CD14-positive monocyte (primary cell): ENCODE results near the gene FANCL. TPM values are rescaled to one million over a fixed set of nuclear protein-coding genes. Genes with fewer than 3 reads are reported as not detected.
"Not testable (repeated sequence)": the region's sequence is repeated elsewhere in the genome, so short reads cannot be mapped to it uniquely, and the experiment has no call there.

Experiments used
- DNase-seq, 3 donors: peaks; one replicate each; pipeline ENCODE4 v3.0.0-alpha.2; 2011 to 2022
- H2AFZ ChIP-seq: 2 replicates; pipeline ENCODE4 v1.6.0; 2012; ENCODE audit warnings: mild to moderate bottlenecking, low read depth, low read length, inconsistent platforms; ENCODE audit not compliant: insufficient read depth, poor library complexity, severe bottlenecking
- H3K27ac ChIP-seq, 2 donors: 1 replicate in 1 of 2; 2 replicates in 1 of 2; pipeline ENCODE4 v1.5.1; 2012 to 2013; ENCODE audit warnings: low read length in 2 of 2, control low read depth in 1 of 2, inconsistent platforms in 1 of 2, low read depth in 1 of 2, mild to moderate bottlenecking in 1 of 2
- H3K27me3 ChIP-seq, 2 donors: one replicate each; pipeline versions ENCODE4 v1.6.0 to v1.6.1; 2011 to 2013; ENCODE audit warnings: low read length in 2 of 2; ENCODE audit not compliant: control insufficient read depth in 2 of 2, insufficient read depth in 2 of 2
- H3K36me3 ChIP-seq, 2 donors: replicated peaks in 1 of 2; 1 replicate in 1 of 2; 2 replicates in 1 of 2; pipeline versions ENCODE4 v1.5.1 to v1.6.1; 2012 to 2013; ENCODE audit warnings: low read length in 2 of 2, control low read depth in 1 of 2, inconsistent platforms in 1 of 2, mild to moderate bottlenecking in 1 of 2; ENCODE audit not compliant: insufficient read depth in 2 of 2, control insufficient read depth in 1 of 2
- H3K4me1 ChIP-seq, 2 donors: 1 replicate in 1 of 2; 2 replicates in 1 of 2; pipeline versions ENCODE4 v1.5.1 to v1.6.1; 2012 to 2013; ENCODE audit warnings: low read length in 2 of 2, control low read depth in 1 of 2, inconsistent platforms in 1 of 2, mild to moderate bottlenecking in 1 of 2, moderate library complexity in 1 of 2; ENCODE audit not compliant: insufficient read depth in 2 of 2, control insufficient read depth in 1 of 2
- H3K4me2 ChIP-seq: replicated peaks from 2 replicates; pipeline ENCODE3; 2012; ENCODE audit warnings: low read length, moderate library complexity, mild to moderate bottlenecking; ENCODE audit not compliant: poor library complexity, severe bottlenecking; ENCODE audit errors: extremely low read depth
- H3K4me3 ChIP-seq, 3 experiments: fragments of 200-600 bp in 1 of 3; sonication (generic) in 1 of 3; replicated peaks in 1 of 3; 1 replicate in 2 of 3; 2 replicates in 1 of 3; pipeline ENCODE4 v1.5.1; 2011 to 2013; ENCODE audit warnings: low read length in 3 of 3, mild to moderate bottlenecking in 3 of 3, control low read depth in 2 of 3, low read depth in 2 of 3, inconsistent platforms in 1 of 3, moderate library complexity in 1 of 3
- H3K79me2 ChIP-seq: 2 replicates; pipeline ENCODE4 v1.6.0; 2012; ENCODE audit warnings: mild to moderate bottlenecking, control low read depth, inconsistent platforms, low read length, moderate library complexity; ENCODE audit not compliant: insufficient read depth
- H3K9ac ChIP-seq: 2 replicates; pipeline ENCODE4 v1.6.0; 2017; ENCODE audit warnings: low read length, mild to moderate bottlenecking; ENCODE audit not compliant: insufficient read depth, poor library complexity, severe bottlenecking
- H3K9me3 ChIP-seq, 2 donors: replicated peaks in 1 of 2; 1 replicate in 1 of 2; 2 replicates in 1 of 2; pipeline versions ENCODE4 v1.5.1 to v1.6.1; 2012 to 2013; ENCODE audit warnings: low read length in 2 of 2, control low read depth in 1 of 2; ENCODE audit not compliant: control insufficient read depth in 1 of 2, insufficient read depth in 1 of 2
- H4K20me1 ChIP-seq: 2 replicates; pipeline ENCODE4 v1.6.0; 2012; ENCODE audit warnings: mild to moderate bottlenecking, low read length, control low read depth, moderate library complexity; ENCODE audit not compliant: insufficient read depth
- H3K27ac Mint-ChIP-seq, 7 donors: one replicate each; pipeline ENCODE4 v1.8.0; 2020; ENCODE audit warnings: mild to moderate bottlenecking in 7 of 7, mixed read lengths in 7 of 7, moderate library complexity in 6 of 7, inconsistent platforms in 2 of 7
- H3K27me3 Mint-ChIP-seq, 3 donors: one replicate each; pipeline ENCODE4 v1.8.0; 2021 to 2022; ENCODE audit warnings: low read depth in 3 of 3, mild to moderate bottlenecking in 3 of 3, mixed read lengths in 3 of 3, moderate library complexity in 3 of 3, inconsistent platforms in 1 of 3
- H3K36me3 Mint-ChIP-seq, 2 donors: one replicate each; pipeline ENCODE4 v1.8.0; 2020; ENCODE audit warnings: mixed read lengths in 2 of 2, inconsistent platforms in 1 of 2, mild to moderate bottlenecking in 1 of 2
- H3K4me1 Mint-ChIP-seq: one replicate; pipeline ENCODE4 v1.8.0; 2020; ENCODE audit warnings: mild to moderate bottlenecking, mixed read lengths
- H3K4me3 Mint-ChIP-seq, 2 donors: one replicate each; pipeline ENCODE4 v1.8.0; 2020; ENCODE audit warnings: mild to moderate bottlenecking in 2 of 2, mixed read lengths in 2 of 2, moderate library complexity in 1 of 2
- H3K9me3 Mint-ChIP-seq, 7 donors: one replicate each; pipeline ENCODE4 v1.8.0; 2020 to 2022; ENCODE audit warnings: mixed read lengths in 7 of 7, mild to moderate bottlenecking in 6 of 7, moderate library complexity in 6 of 7, inconsistent platforms in 2 of 7
- WGBS: methylation state at CpG from one replicate; pipeline ENCODE4 v1.1.5; 2013; ENCODE audit warnings: missing lambda C conversion rate; ENCODE audit not compliant: insufficient coverage; 5-methylcytosine and 5-hydroxymethylcytosine counted together
- intact Hi-C, 2 donors: fragments of 100-400 bp; cut with micrococcal nuclease; formaldehyde crosslinking; loops; one replicate each; pipeline versions ENCODE4 v1.15.0 to v1.15.1; 2023
- polyA plus RNA-seq, 3 donors: library from polyadenylated mRNA; depleted of rRNA in 1 of 3; unstranded in 2 of 3; stranded (reverse) in 1 of 3; fragments of 300-500 nt in 2 of 3; fragments of >200 nt in 1 of 3; fragmentation: Illumina TruSeq in 2 of 3; gene quantifications; 1 replicate in 2 of 3; 2 replicates in 1 of 3; pipeline ENCODE4 v1.2.3, GENCODE V29; 2012 to 2021
- TF ChIP-seq, protein P1 (sequence below): fragments of 200-600 bp; IDR thresholded peaks from one replicate; pipeline ENCODE4 v1.8.0; 2022; ENCODE audit warnings: antibody characterized with exemption, mild to moderate bottlenecking

Gene FANCL
- polyA plus RNA-seq, 3 donors: 2.2 to 2.6 (median 2.5) TPM

DNA sequence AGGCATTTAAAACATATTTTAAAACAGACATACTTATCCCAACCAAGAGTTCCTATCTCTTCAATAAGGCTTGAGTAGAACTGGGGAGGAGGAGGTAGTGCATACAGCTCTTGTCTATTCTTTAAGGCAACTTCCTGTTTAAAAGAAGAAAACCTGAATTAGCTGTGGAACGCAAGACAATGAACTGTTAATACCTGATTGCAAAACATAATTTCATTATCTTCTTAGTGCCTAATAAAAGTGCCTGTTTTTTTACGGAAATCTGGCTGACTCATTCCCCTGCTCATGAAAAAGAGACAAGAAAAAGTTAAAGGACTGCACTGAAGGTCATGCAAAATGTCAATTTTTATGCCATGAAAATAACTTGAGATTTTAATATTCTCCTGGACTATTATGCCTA lies 19.2 kb downstream of the FANCL start:
- intact Hi-C loops: no loop called here
- no peak overlapping the region for H3K4me3 Mint-ChIP-seq
- no peak overlapping the region for H3K27ac Mint-ChIP-seq
- no peak for DNase-seq
- Histone ChIP-seq H3K4me2 (no peak overlapping the region), H3K79me2 (no peaks in the 10 kb centered on the region), H3K27me3 (no peaks in the 10 kb centered on the region), H2AFZ (no peak overlapping the region), H3K4me3 (no peak overlapping the region), H3K27ac (no peak overlapping the region), H3K4me1 (no peaks in the 10 kb centered on the region), H3K9ac (no peak overlapping the region), H3K9me3 (no peaks in the 10 kb centered on the region), H4K20me1 (no peaks in the 10 kb centered on the region), H3K36me3 (peaks cover 0 to 26% of the 10 kb centered on the region in 2 donors)
- no peaks in the 10 kb centered on the region for H3K27me3 Mint-ChIP-seq
- TF ChIP-seq, protein P1, sequence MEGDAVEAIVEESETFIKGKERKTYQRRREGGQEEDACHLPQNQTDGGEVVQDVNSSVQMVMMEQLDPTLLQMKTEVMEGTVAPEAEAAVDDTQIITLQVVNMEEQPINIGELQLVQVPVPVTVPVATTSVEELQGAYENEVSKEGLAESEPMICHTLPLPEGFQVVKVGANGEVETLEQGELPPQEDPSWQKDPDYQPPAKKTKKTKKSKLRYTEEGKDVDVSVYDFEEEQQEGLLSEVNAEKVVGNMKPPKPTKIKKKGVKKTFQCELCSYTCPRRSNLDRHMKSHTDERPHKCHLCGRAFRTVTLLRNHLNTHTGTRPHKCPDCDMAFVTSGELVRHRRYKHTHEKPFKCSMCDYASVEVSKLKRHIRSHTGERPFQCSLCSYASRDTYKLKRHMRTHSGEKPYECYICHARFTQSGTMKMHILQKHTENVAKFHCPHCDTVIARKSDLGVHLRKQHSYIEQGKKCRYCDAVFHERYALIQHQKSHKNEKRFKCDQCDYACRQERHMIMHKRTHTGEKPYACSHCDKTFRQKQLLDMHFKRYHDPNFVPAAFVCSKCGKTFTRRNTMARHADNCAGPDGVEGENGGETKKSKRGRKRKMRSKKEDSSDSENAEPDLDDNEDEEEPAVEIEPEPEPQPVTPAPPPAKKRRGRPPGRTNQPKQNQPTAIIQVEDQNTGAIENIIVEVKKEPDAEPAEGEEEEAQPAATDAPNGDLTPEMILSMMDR: no peak
- WGBS: 63% methylated on average over 1 of the region's 2 CpGs
- peaks cover 0 to 3% (median 0%) of the 10 kb centered on the region in 7 donors for H3K9me3 Mint-ChIP-seq
- peaks cover 19 to 31% of the 10 kb centered on the region in 2 donors for H3K36me3 Mint-ChIP-seq
- H3K4me1 Mint-ChIP-seq: peaks cover 2% of the 10 kb centered on the region

DNA sequence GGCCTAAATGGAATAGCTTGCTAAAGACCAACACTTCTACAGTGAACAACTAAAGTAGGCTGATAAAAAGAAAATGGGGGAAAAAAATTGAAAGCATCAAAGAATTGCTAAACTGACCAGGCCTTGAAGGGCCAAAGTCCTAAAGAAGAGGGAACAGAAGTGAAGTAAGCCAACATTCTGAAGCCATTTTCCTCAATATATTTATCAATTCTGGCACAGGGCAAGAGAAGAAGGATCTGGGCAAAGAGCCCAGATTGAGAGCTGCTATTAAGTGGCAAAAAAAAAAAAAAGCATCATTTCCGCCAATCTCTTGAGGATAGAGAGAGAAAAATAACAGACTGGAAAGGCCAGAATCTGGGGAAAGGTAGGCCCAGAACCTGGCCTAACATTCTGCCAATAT lies 25.7 kb downstream of the FANCL start:
- H3K9me3 Mint-ChIP-seq: peaks cover 16 to 32% (median 20%) of the 10 kb centered on the region in 7 donors
- Histone ChIP-seq H3K4me1 (no peaks in the 10 kb centered on the region), H3K4me3 (no peak overlapping the region), H3K4me2 (no peak overlapping the region), H3K79me2 (no peaks in the 10 kb centered on the region), H3K27me3 (no peaks in the 10 kb centered on the region), H3K36me3 (peaks cover 3 to 70% of the 10 kb centered on the region in 2 donors), H3K9me3 (peaks cover 16 to 20% of the 10 kb centered on the region in 2 donors), H4K20me1 (no peaks in the 10 kb centered on the region), H2AFZ (no peak overlapping the region), H3K9ac (no peak overlapping the region), H3K27ac (no peak overlapping the region)
- WGBS: no CpG with 5 or more reads among the region's 1 CpG
- no peak overlapping the region for H3K4me3 Mint-ChIP-seq
- intact Hi-C loops: no loop called here
- no peaks in the 10 kb centered on the region for H3K27me3 Mint-ChIP-seq
- peaks cover 54 to 79% of the 10 kb centered on the region in 2 donors for H3K36me3 Mint-ChIP-seq
- H3K27ac Mint-ChIP-seq: peak overlapping the region in 1 of 7 donors; percentile 68
- H3K4me1 Mint-ChIP-seq: no peaks in the 10 kb centered on the region
- DNase-seq: no peak
- TF ChIP-seq, protein P1: no peak

DNA sequence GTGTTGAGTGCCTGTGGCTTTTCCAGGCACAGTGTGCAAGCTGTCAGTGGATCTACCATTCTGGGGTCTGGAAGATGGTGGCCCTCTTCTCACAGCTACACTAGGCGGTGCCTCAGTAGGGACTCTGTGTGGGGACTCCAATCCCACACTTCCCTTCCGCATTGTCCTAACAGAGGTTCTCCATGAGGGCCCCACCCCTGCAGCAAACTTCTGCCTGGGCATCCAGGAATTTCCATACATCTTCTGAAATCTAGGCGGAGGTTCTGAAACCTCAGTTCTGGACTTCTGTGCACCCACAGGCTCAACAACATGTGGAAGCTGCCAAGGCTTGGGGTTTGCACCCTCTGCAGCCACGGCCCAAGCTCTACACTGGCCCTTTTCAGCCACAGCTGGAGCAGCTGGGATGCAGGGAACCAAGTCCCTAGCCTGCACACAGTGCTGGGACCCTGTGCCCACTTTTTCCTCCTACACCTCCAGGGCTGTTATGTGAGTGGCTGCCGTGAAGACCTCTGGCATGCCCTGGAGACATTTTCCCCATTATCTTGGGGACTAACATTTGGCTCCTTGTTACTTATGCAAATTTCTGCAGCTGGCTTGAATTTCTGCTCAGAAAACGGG lies 30.1 kb downstream of the FANCL start:
- H3K27me3 Mint-ChIP-seq, H3K4me3 Mint-ChIP-seq, H3K4me2 ChIP-seq, intact Hi-C loops, H3K79me2 ChIP-seq, H3K4me1 Mint-ChIP-seq, H2AFZ ChIP-seq, H3K4me1 ChIP-seq, H3K9ac ChIP-seq, H4K20me1 ChIP-seq, H3K27me3 ChIP-seq, DNase-seq, H3K27ac ChIP-seq, H3K27ac Mint-ChIP-seq, H3K4me3 ChIP-seq: not testable (repeated sequence)
- Histone ChIP-seq H3K9me3 (peaks cover 16 to 20% of the 10 kb centered on the region in 2 donors), H3K36me3 (peaks cover 3 to 51% of the 10 kb centered on the region in 2 donors)
- H3K36me3 Mint-ChIP-seq: peaks cover 40 to 57% of the 10 kb centered on the region in 2 donors
- peaks cover 16 to 35% (median 20%) of the 10 kb centered on the region in 7 donors for H3K9me3 Mint-ChIP-seq
- WGBS: 100% methylated on average over 4 of the region's 6 CpGs
